GM19328 (cell line): Measurements from ENCODE around the gene FTO.

Source experiments
- ATAC-seq: cut with Tn5 transposase; IDR thresholded peaks from one replicate; pipeline ENCODE4 v1.9.1; 2021; ENCODE audit warnings: mild to moderate bottlenecking, moderate library complexity; ENCODE audit not compliant: unreplicated experiment

FTO gene

DNA sequence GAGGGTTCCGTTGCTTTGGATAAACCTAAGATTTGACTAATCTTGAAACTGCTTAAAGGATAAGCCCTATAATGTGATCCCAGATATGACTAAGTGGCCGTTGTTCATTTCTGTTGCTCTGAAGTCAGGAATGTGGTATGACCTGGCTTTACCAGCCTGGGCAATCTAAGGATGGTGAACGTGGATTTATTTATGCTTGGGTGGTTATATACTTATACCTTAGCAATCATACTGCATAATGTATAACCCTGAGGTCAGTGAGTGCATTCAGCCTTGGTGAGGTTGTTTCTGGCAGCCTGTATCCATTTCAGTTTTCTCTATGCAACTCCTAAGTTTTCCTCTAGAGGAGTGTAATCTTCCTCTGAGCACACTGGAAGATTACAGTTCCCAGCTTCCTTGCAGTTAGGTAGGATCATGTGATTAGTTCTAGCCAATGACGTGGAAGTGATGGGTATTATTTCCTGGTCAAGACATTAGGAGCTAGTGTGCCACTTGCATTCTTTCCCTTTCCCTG lies 41.9 kb downstream of the FTO start:
- no peak for ATAC-seq

DNA sequence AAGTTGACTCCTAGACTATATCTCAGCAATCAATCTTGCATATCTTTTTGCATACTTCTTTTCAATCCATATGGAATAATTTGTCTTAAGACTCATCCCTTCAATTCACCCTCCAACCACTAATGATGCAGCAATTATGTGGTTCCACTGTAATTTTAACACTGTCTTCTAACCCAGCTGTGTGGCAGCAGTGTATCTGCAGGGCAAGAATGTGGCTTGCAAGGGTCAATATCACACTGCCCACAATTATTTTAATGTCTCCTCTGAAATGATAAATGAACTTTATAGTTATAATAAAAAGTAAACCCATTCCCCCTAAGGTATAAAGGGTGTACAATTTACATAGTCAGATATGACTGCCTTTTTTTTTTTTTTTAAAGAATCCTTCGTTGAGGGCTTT lies 48.6 kb downstream of the FTO start:
- ATAC-seq: no peak

DNA sequence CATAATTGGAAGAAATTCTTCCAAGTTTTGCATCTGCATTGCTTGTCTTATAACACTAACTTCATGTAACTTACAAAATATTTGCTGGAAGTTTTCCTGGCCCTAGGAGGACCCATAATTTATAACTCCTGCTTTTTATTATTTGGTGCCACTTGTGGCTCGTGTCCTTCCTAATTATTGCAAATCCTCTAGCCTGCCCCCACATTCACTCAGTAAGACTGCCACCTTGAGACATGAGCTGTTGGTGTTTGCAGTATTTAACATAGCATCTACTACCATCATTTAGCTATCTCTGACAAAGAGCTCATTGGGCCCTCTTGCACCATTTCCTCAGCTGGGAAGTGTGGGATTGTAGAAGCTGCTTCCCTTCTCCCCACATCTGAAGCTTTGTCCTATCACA lies 49.5 kb downstream of the FTO start:
- no peak for ATAC-seq

DNA sequence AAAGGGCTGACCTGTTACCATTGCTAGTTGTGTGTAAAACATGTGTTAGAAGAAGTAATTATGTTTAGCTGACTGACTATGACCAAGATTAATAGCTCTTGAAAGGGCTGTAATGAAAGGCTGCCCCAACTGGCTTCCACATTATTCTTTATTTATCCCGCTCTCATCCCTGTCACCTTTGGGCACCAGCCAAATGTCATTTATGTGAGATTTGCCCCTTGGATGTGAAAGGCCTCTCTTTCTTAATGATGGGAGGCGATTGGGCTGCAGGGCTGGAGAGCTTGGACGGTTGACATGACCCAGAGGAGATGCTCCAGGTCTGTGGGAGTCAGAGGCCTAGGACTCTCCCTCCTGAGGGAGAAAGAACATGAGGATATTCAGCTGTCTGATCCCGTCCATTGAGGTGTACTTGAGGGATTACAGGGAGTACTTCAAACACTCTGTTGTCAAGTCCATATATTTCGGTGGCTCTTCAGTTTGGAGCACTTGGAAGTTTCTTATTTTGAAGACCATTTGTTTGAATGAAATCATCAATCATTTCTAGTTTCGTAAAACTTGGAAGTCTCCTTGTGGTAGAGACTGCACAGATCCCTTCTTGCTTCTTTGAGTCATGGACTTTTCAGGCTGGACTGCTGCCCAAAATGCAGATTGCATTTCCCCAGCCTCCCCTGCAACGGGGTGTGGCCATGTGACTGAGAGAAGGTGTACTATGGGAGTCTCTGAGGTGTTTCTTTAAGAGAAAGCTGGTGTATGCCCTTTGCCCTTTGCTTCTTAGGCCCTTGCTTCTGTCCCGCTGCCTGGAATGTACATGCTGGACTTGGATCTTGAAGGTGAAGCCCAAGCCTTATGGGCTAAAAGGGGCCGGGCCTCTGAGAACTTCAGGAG lies 51.3 kb downstream of the FTO start:
- ATAC-seq: no peak

DNA sequence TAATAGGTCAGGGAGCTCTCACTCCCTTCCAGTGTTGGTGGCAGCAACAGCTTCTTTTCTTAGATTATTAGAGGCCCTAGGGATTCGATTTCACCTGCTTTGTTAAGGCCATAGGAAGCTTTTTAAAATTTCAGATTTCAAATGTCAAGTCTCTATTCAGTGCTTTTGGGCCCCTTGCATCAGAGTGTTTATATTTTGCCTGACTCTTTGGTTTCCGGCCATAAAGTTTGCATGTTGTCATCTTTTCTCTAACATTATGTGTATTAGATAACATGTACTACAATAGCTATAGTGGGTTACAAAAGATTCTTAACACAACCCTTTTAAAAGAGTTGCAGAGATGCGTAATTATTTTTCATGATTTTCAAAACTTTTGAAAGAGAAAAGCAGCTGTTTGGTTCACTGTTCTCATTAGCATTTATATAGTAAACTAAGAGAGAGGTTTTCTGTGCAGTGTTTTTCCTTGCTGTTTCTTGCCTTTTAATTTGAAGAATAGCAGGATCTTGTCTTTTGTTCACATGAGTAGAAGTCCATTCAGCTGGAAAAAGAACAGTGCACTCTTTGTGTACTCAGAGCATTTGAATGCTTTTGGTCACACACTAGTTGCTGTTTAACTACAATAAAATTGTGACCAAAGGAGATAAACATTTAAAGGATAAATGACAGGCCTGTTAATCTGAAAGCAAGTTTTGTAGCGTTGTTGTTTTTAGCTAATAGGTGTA lies 52.5 kb downstream of the FTO start:
- no peak for ATAC-seq

DNA sequence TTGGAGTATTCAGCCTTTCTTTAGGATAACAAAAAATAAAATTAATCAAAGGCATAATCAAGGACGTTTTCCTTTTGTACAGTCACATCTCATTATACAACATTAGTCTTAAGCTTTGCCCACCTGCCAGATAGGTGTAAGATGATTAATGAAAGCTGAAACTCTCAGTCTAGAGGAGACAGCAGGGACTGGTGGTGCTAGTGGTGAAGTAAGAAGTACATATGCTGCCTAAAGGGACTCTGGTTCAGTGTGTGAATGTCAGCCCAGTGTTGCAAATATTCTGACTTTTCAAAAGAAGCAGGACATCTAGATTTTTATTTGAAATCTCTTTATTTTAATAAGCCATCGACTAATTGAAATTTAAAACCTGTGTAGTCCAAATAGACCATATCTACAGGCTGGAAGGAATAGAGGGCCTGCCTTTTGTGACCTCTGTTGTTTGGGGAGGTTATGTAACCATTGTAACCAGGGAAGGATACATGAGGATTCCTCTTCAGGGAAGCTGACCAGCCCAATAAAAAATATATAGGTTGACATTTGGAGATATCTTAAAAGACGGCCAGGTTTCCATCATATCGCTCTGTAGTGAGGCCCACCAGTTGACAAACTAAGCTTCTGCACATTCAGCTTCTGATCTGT lies 54.1 kb downstream of the FTO start:
- ATAC-seq: no peak

DNA sequence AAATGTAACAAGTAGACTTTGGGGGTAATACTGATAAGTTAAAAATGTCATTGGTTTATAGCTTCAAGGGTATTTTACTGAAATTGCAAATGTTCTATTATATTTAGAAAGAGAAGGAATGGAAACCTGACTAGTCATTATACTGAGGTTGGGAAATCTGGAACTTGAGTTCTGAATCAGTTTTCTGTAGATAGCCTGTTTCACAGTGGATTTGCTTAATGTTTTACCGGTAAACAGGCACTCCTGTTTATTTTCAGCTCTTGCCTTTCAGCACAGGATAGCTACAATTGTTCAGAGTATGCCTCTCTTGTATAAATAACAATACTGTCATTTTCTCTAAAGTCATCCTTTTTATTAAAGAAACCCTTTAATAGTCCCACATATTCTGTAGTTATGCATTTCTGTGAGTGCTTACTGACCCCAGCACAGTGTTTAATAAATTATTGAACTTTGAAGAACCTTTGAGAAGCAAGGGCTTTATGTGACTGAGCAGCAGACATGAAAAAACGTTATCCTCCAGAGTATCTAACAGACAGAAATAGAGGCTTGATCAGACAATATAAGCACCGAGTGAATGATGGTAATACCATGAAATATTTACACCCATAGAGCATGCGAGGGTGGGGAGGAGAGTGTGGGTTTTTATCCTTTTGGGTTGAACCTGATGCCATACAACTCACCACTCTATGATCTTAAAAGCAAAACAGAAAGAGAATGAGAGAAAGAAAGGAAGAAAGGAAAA lies 58.2 kb downstream of the FTO start:
- ATAC-seq: no peak

DNA sequence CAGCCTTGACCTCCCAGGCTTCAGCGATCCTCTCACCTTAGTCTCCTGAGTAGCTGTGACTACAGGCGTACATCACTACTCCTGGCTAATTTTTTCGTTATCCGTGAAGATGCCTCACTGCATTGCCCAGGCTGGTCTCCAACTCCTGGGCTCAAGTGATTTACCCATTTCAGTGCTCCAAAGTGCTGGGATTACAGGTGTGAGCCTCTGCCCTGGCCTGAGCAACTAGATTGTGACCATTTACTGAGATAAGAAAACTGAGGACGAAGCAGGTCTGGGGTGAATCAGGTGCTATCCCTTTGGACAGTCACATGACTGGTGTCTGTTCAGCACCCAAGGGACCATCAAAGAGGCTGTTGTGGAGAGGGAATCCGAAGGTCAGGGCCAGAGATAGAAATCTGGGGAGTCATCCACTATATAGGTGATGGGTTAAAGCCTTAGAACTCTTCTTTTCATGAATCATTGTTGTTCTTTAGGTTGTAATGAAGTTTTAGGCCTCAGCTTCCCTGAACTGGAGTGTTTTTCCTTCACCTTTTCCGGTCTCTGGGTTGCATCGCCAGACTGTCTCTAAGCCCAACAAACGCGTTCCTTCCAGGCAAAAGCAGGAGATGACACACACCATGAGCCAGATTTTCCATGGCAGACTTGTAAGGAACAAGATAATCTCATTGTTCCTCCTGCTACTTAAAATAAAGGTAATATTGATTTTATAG lies 62.5 kb downstream of the FTO start:
- ATAC-seq: no peak

DNA sequence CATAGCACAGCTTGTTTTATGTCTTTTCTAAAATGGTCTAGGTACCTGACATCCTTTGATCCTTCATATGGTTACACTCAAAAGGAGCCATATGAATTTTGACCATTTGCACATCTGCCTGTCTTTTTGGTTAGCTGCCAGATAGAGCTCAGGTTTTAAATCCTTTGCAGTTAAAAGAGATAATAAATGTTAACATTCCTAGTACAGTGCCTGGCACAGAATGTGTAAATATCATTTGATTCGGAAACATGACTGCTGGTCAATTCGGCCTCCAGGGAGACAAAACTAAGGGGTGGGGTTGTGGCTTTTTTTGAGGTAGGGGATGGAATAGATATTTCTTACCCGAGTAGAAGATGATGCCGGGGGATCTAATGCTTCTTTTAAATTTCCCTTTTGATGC lies 64.2 kb downstream of the FTO start:
- ATAC-seq: no peak

DNA sequence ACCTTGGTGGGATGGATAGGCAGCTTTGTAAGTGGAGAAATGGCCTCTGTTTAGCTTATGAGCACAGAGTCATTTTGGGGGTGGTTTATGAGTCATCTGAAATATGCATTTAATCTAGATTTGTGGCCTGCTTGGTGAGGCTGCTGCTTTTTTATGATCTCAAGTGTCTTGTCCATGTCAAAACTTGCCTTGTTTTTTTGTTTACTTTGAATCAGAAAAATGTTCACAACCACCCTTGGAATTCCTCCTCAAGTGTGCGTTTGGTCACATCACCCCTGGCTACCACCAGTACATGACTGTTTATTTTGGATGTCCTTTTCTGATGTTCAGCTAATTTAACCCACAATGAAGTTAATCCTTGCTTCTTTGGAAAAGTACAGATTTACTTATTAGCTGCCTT lies 64.6 kb downstream of the FTO start:
- ATAC-seq: no peak

DNA sequence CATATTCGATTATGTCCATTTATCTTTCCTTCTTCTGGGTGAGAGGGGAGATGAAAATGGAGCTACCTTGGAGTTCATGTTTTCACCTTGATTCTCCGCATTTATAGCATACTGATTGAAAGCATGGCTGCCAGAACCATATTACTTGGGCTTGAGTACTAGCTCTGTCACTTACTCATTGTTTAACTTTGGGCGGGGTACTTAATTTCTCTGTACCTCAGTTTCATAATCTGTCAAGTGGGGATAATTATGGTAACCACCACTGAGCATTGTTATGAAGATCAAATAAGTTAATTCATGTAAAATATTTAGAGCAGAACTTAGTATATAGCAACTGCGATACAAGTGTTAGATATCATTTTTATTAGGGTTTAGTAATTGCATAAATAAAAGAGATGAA lies 65.2 kb downstream of the FTO start:
- ATAC-seq: no peak

DNA sequence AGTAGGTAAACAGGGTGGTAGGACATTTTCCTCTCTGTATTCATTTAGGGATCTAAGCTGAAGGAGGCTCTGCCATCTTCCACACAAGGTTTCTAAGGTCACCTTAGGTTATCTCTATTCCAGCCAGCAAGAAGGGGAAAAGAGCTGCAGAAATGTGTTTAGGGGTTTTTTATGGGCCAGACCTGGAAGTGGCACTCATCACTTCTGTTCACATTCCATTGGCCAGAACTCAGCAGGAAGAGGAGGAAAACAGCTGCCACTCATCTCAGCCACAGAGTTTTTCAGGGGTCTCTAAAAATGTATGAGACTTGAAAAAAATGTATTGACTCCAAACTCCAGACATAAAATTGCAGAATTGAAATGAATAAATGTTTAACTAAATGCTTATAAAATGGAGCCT lies 65.8 kb downstream of the FTO start:
- no peak for ATAC-seq

DNA sequence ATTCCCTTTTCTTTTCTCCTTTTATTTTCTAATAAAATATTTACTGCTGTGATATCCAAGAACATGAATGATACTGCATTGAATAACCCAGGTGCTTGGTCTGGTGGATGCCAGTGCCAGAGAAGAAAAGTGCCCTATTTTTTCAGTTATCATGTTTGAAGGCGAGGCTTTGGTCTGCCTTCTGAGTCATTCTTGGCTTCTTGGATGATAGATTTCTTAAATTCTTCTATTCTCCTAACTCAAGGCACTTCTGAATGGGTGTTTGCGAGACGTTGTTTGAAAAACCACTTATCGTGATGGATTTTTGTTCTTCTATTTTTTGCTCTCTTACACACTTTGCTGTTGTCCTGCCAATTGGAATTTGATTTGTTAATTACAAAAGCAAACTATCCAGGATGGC lies 66.7 kb downstream of the FTO start:
- no peak for ATAC-seq

DNA sequence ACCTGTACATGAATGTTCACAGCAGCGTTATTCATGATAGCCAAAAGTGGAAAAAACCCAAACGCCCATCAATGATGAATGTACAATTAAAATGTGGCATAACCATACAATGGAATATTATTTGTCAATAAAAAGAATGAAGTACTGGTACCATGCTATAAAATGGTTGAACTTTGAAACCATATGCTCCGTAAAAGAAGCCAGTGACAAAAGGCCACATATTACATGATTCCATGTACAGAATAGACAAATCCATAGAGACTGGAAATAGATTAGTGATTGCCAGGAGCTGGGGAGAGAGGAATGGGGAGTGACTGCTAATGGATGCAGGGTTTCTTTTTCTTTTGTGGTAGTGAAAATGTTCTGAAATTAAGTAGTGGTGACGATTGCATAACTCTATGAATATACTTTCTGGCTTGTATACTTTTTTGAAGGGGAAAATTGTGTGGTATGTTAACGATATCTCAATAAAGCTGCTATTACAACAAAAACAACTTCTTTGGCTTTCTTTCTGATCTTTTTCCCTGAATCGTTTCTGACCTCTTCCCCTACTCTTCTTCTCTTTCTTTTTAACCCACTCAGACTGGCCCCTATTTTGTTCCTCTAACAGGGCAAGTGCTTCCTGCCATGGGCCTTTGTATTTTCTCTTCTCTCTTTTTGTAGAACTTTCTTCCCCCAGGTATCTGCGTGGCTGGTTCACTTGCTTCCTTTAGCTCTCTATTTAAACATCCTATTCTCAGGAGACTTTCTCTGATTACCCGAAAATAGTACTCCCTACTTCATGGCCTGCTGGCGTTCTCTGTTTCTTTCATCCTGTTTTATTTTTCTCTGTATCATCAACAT lies 67.9 kb downstream of the FTO start:
- ATAC-seq: no peak

DNA sequence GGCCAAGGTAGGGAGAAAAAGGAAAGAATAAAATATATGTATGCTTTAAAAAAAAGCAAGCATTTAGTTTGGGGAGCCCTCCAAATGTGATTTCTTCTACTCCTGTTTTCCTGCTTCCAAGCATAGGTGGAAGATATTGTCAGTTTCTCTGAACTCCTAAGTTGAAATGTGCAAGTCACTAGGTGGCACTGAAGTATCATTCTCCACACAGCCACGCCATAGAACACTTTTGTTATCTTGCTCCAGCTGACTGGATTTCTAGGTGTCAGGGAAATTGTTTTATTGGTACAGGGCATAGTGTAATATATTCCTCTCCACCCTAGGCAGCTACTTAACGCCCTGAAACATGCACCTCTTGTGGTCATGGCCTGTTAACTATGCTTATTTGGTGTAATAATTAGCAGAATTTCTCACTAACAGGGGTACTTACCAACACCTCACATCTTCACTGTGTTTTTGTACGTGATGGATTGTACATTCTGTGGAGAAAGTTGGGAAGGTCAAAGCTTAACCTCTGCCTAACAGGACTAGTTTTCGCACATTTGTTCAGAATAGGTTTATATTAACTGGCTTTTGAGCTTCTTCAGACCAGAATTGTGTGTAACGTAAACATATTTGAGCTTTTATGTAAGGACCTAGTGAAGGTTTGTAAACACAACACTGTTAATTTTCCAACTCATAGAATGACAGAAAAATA lies 69.3 kb downstream of the FTO start:
- no peak for ATAC-seq

DNA sequence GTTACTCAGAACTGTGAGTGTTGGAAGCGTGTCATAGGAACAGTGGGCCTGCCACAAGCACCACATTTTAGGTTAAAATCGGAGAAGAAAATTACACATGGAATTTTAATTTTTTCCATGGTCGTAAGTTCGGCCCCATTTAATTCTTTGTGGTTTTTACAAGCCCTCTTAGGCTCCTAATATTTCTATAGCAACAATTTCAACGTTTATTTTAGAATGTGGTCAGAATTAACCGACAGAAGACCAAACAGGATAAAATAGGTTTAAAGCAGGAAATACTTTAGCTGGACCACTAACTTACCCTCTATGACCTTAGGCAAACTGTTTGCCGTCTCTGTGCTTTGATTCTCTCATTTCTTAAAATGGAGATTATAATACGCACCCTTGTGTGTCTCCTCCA lies 69.9 kb downstream of the FTO start:
- ATAC-seq: no peak

DNA sequence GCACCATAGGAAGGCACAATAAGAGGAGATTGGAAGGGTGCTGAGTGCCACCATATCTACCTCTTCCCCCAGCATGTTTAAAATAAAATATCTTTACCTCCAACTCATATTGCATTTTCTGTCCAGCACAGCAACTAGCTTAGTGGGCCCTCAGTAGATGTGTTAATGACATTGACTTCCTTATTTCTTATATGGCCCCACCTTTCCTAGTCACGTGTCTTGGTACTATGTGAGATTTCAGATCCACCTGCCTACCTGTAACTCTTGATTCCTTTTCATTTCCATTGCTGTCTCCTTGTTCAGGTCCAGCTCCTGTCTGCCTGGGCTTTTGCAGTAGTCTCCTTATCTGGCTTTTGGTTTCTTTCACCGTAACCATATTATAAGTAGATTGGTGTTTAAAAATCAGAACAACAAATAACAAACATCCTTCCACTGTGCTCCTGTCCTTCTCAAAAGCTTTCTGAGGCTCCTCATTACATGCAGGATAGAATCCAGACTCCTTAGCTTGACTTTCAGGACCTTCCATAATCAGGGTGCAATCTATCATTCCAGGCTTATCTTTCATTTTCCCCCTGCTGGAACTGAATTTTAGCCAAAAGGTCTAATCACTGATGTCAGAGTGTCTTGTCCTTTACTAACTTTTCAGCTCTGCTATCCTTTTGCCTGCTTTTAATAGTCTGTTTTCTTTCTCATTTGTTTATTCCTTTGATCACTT lies 71.3 kb downstream of the FTO start:
- no peak for ATAC-seq

DNA sequence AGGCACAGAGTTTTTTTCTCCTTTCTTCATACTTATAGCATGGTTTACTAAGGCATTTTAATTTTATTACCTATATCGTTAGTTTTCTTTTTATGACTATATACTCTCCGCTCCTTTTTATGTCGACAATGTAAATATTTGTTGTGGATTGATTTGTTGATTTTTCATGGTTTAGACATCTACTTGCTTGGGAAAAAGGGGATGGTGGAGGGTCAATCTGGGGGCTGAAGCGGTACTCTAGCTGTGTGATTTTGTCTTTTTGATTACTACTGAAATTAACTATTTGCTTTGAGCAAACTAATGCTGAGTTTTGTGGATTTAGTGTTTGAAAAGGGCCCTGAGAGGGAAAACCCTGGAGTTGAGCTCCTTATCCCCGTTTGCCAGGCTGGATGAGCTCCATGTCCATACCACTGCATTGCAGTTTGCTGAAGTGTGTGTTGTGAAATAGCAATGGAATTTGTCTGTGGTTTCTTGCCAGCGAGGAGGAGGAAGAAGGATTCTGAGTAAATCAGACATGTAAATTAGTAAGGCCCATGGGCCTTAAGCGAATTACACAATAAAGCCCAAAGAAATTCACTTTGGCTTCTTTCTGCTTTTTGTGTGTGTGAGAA lies 72.0 kb downstream of the FTO start:
- no peak for ATAC-seq
